Endodermal cell (in vitro differentiated cells): ENCODE results near the gene KIDINS220. TPM values are rescaled to one million over a fixed set of nuclear protein-coding genes. Genes with fewer than 3 reads are reported as not detected.

Experiments
- DNase-seq: peaks from one replicate; pipeline ENCODE4 v3.0.0-alpha.2; 2017
- H3K27ac ChIP-seq: 2 replicates; pipeline ENCODE4 v1.5.1; 2013; ENCODE audit warnings: mild to moderate bottlenecking, low read depth, low read length, moderate library complexity
- H3K27me3 ChIP-seq: 2 replicates; pipeline ENCODE4 v1.6.1; 2013; ENCODE audit warnings: mild to moderate bottlenecking, low read length, moderate library complexity; ENCODE audit not compliant: insufficient read depth, control insufficient read depth, poor library complexity, severe bottlenecking
- H3K36me3 ChIP-seq: 2 replicates; pipeline ENCODE4 v1.7.0; 2013; ENCODE audit warnings: mild to moderate bottlenecking, low read length, moderate library complexity; ENCODE audit not compliant: control insufficient read depth, insufficient read depth
- H3K4me1 ChIP-seq: one replicate; pipeline ENCODE4 v1.7.0; 2013; ENCODE audit warnings: low read length; ENCODE audit not compliant: control insufficient read depth, insufficient read depth
- H3K4me3 ChIP-seq: 2 replicates; pipeline ENCODE4 v1.5.1; 2013; ENCODE audit warnings: mild to moderate bottlenecking, low read length, moderate library complexity
- H3K9ac ChIP-seq: 2 replicates; pipeline ENCODE4 v1.6.1; 2013; ENCODE audit warnings: mild to moderate bottlenecking, low read length, moderate library complexity; ENCODE audit not compliant: poor library complexity, severe bottlenecking; ENCODE audit errors: extremely low read depth
- H3K9me3 ChIP-seq: 2 replicates; pipeline ENCODE4 v1.6.1; 2013; ENCODE audit warnings: mild to moderate bottlenecking, low read length, moderate library complexity; ENCODE audit not compliant: control insufficient read depth
- H3K27ac Mint-ChIP-seq: 2 replicates; pipeline ENCODE4 v1.8.0; 2020; ENCODE audit warnings: mixed read lengths
- H3K27me3 Mint-ChIP-seq: 2 replicates; pipeline ENCODE4 v1.8.0; 2021; ENCODE audit warnings: mild to moderate bottlenecking, mixed read lengths; ENCODE audit not compliant: insufficient read depth
- H3K36me3 Mint-ChIP-seq: 2 replicates; pipeline ENCODE4 v1.8.0; 2020; ENCODE audit warnings: low read depth, mixed read lengths
- H3K4me1 Mint-ChIP-seq: 2 replicates; pipeline ENCODE4 v1.8.0; 2020; ENCODE audit warnings: mixed read lengths
- H3K4me3 Mint-ChIP-seq: 2 replicates; pipeline ENCODE4 v1.8.0; 2020; ENCODE audit warnings: mild to moderate bottlenecking, moderate library complexity, mixed read lengths
- H3K9me3 Mint-ChIP-seq: 2 replicates; pipeline ENCODE4 v1.8.0; 2020; ENCODE audit warnings: mild to moderate bottlenecking, mixed read lengths
- WGBS, 2 experiments: methylation state at CpG; one replicate each; pipeline versions ENCODE4 v1.1.5 to v1.1.7; 2013; ENCODE audit warnings: missing lambda C conversion rate in 2 of 2, mixed read lengths in 1 of 2; ENCODE audit not compliant: insufficient coverage in 1 of 2, insufficient read length in 1 of 2; 5-methylcytosine and 5-hydroxymethylcytosine counted together
- long read RNA-seq, 4 experiments: library from polyadenylated mRNA in 2 of 4; library from RNA in 1 of 4; library from capped mRNA in 1 of 4; stranded (forward) in 3 of 4; unstranded in 1 of 4; transcript quantifications; one replicate each; pipeline ENCODE4 v2.0.0, GENCODE V29; 2020 to 2021; ENCODE audit warnings: inconsistent platforms in 1 of 4
- polyA plus RNA-seq, 2 experiments: library from polyadenylated mRNA; stranded (reverse); fragments of 50-300 nt; gene quantifications; one replicate each; pipeline ENCODE4 v1.2.3, GENCODE V29; 2013
- total RNA-seq, 2 donors: library from RNA; stranded (reverse); fragmentation: NEBNext Ultra II Directional in 1 of 2; extraction: Animal tissue kit (Norgen Biotek cat#: 25700) in 1 of 2; gene quantifications; 2 replicates in 1 of 2; 3 replicates in 1 of 2; pipeline ENCODE4 v1.2.1, GENCODE V29; 2021
- TF ChIP-seq, protein P1 (sequence below): fragments of 200-600 bp; sonication (generic); conservative IDR thresholded peaks from 2 replicates; pipeline ENCODE4 v1.5.0; 2021; ENCODE audit warnings: antibody characterized with exemption, mild to moderate bottlenecking

The KIDINS220 gene
- total RNA-seq, result 10 to 100 TPM; 33.8 to 35.2 TPM
- polyA plus RNA-seq (2013, experiment 1 of 2), result 49.2 TPM
- 50.5 TPM for polyA plus RNA-seq (2013, experiment 2 of 2)
- long read RNA-seq, experiment 1, partial matches to known transcripts, result 5 of 15 reads
- long read RNA-seq, experiment 1, other reads (novel, unspliced or antisense), result 10 of 15 reads
- long read RNA-seq, experiment 2, partial matches to known transcripts, result 17 of 55 reads
- long read RNA-seq, experiment 2, other reads (novel, unspliced or antisense), result 38 of 55 reads
- long read RNA-seq, experiment 3, partial matches to known transcripts, result 39 of 82 reads
- long read RNA-seq, experiment 3, other reads (novel, unspliced or antisense), result 43 of 82 reads
- long read RNA-seq, experiment 4, partial matches to known transcripts, result 2 of 3 reads
- long read RNA-seq, experiment 4, other reads (novel, unspliced or antisense), result 1 of 3 reads

DNA sequence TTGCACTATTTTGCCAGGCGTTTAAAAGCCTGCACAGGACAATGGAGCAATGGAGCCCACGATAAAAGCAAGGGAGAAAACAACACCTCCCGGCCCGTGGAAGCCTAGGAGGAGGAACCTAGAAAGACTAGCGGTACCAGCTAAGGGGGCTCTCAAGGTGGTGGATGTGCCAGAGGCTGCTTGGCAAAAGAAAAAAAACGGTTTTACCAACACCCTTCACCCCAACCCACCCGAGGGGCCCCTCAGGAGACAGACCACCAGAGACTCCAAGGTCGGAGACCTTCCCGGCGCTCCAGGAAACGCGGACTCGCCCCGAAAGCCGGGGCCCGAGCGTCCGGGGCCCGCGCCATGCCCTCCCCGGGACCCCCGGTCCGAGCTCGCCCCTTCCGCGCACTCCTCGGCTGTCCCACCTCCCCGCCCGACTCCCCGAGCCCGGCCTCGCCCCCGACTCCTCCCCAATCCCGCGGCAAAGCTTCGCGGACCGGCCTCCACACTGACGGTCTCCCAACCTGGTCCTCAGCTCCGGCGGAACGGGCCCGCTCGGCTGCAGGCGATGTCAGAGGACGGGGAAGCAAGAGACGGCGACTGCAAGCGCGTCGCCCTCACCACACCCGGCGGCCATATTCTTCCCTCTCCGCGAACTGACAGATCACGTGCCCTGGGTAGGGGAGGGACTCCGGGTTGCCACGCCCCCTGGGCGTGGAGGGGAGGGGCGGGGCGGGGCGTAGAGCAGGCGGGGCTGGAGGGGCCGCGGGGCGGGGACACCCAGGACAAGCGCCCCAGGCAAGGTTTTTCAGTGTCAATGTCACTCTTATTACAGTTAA lies at the start of gene KIDINS220:
KIDINS220 (minus strand) TSS at position 643 of the 824 bp plus-strand sequence. CDS start 10,520 bp downstream, outside the sequence.
- Histone ChIP-seq H3K27ac (no peak within 1 kb of the TSS), H3K4me1 (peaks cover 6% of the 10 kb centered on the region), H3K4me3 (peak within 1 kb of the TSS; percentile 94), H3K9ac (peak within 1 kb of the TSS; percentile 78), H3K9me3 (no peaks in the 10 kb centered on the region), H3K27me3 (no peaks in the 10 kb centered on the region), H3K36me3 (no peaks in the 10 kb centered on the region)
- Mint-ChIP-seq H3K27me3 (peaks cover 2% of the 10 kb centered on the region), H3K4me3 (peak within 1 kb of the TSS; percentile 95), H3K36me3 (no peaks in the 10 kb centered on the region), H3K4me1 (peaks cover 35% of the 10 kb centered on the region), H3K9me3 (peaks cover 8% of the 10 kb centered on the region), H3K27ac (peak within 1 kb of the TSS; percentile 96)
- 0 to 1% methylated on average over 17 to 67 of the region's 67 CpGs for WGBS, 2 experiments
- TF ChIP-seq, protein P1, sequence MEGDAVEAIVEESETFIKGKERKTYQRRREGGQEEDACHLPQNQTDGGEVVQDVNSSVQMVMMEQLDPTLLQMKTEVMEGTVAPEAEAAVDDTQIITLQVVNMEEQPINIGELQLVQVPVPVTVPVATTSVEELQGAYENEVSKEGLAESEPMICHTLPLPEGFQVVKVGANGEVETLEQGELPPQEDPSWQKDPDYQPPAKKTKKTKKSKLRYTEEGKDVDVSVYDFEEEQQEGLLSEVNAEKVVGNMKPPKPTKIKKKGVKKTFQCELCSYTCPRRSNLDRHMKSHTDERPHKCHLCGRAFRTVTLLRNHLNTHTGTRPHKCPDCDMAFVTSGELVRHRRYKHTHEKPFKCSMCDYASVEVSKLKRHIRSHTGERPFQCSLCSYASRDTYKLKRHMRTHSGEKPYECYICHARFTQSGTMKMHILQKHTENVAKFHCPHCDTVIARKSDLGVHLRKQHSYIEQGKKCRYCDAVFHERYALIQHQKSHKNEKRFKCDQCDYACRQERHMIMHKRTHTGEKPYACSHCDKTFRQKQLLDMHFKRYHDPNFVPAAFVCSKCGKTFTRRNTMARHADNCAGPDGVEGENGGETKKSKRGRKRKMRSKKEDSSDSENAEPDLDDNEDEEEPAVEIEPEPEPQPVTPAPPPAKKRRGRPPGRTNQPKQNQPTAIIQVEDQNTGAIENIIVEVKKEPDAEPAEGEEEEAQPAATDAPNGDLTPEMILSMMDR, result no peak
- peak; percentile 95 for DNase-seq

DNA sequence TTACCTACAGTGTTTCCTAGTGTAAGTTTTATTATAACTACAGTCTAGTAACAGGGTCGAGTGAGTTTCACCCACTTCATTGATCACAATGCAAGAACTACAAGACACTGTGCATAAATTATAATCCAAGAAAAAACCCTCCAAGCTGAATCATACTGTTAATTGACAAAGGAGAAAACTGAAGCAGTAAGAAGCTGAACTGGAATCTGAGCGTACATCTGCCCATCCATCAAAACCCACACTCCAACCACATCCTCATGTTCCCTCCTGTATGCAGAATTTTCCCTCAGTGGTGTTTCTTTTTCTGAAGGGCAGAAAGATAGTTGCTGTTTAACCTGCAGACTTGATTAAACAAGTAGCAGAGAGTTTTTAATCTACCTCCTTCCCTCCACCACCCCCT lies 49.5 kb upstream of the KIDINS220 start:
- Mint-ChIP-seq H3K9me3 (no peaks in the 10 kb centered on the region), H3K36me3 (peaks cover 24% of the 10 kb centered on the region), H3K4me1 (peaks cover 14% of the 10 kb centered on the region), H3K27ac (no peak overlapping the region), H3K4me3 (no peak overlapping the region), H3K27me3 (no peaks in the 10 kb centered on the region)
- no peaks in the 10 kb centered on the region for H3K9me3 ChIP-seq
- H3K4me1 ChIP-seq, result peaks cover 3% of the 10 kb centered on the region
- no peaks in the 10 kb centered on the region for H3K36me3 ChIP-seq
- TF ChIP-seq, protein P1, result no peak
- H3K9ac ChIP-seq, result no peak overlapping the region
- DNase-seq, result no peak
- no peak overlapping the region for H3K27ac ChIP-seq
- H3K4me3 ChIP-seq, result no peak overlapping the region
- H3K27me3 ChIP-seq, result no peaks in the 10 kb centered on the region
- 83 to 92% methylated on average over 1 to 2 of the region's 2 CpGs for WGBS, 2 experiments

DNA sequence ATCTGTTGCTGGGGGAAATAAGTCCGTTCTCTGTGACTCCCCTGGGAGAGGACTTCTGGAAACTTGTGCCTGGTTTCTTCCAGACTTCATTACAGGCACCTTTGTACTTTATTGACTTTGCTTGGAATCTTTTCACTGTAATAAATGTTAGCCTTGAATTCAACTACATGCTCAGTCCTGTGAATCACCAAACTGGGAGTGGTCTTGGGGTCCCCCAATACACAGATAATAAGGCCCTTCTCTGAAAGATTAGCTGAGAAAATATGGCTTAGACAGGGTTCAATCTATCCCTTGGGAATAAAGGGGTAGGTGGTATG lies 48.7 kb upstream of the KIDINS220 start:
- Histone ChIP-seq H3K4me3 (no peak overlapping the region), H3K36me3 (peaks cover 4% of the 10 kb centered on the region), H3K9me3 (no peaks in the 10 kb centered on the region), H3K27ac (no peak overlapping the region), H3K27me3 (no peaks in the 10 kb centered on the region), H3K9ac (no peak overlapping the region), H3K4me1 (peaks cover 3% of the 10 kb centered on the region)
- peaks cover 30% of the 10 kb centered on the region for H3K36me3 Mint-ChIP-seq
- no peaks in the 10 kb centered on the region for H3K9me3 Mint-ChIP-seq
- no peak for DNase-seq
- no peak overlapping the region for H3K4me3 Mint-ChIP-seq
- peaks cover 14% of the 10 kb centered on the region for H3K4me1 Mint-ChIP-seq
- 85 to 100% methylated on average over 1 of the region's 1 CpG for WGBS, 2 experiments
- TF ChIP-seq, protein P1, result no peak
- no peak overlapping the region for H3K27ac Mint-ChIP-seq
- no peaks in the 10 kb centered on the region for H3K27me3 Mint-ChIP-seq
